GM12873 (cell line): ENCODE data around the gene CCDC51.
A peak's percentile ranks its signal among the peaks of the same experiment; 100 is the strongest.

Experiments used
- TF ChIP-seq, protein P1 (sequence below): IDR thresholded peaks from 2 replicates; pipeline ENCODE4 v1.5.1; 2012; ENCODE audit warnings: low read depth, mild to moderate bottlenecking, moderate library complexity, low read length, control low read depth; ENCODE audit not compliant: insufficient read depth; ENCODE audit errors: missing control alignments

CCDC51 gene

DNA sequence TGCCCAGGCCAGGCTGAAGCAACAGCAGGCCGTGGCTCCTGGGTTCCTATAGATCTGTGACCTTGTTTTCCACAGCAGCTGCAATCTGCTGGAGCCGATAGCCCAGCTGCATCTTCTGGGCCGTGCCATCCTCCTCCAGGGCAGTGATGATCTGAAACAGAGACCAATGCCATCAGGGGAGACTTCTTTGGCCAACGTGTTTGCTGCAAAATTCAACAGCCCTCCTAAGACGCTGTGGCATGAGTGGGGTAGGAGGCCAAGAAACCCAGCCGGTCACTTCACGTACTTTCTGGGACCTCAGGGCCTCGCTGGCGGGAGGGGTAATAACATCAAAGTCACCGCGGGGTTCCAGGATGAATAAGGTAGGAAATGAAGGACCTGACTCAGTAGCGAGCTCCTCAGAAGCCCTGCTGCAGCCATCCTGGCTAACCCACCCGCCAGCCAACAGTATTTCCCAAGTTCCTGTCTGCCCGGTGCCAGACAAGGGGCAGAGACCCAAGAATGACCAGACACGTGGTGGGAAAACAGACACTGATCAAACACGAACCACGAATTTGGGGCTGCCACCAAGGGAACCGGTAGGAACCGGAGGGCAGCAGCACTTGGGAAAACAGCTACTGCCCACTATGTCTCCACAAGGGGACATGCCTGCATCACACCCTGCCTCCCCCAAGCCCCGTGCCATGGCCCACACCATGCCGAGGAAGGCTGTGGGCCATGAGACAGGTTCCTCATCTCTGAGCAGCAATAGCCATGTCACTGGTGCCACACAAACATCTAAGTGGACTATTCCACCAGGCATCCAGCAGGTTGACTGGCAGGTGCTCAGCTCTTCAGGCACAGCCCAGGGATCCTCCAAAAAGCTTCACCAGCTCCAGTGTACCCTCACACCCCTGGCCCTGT lies 35.2 kb downstream of the CCDC51 start:
- TF ChIP-seq, protein P1, sequence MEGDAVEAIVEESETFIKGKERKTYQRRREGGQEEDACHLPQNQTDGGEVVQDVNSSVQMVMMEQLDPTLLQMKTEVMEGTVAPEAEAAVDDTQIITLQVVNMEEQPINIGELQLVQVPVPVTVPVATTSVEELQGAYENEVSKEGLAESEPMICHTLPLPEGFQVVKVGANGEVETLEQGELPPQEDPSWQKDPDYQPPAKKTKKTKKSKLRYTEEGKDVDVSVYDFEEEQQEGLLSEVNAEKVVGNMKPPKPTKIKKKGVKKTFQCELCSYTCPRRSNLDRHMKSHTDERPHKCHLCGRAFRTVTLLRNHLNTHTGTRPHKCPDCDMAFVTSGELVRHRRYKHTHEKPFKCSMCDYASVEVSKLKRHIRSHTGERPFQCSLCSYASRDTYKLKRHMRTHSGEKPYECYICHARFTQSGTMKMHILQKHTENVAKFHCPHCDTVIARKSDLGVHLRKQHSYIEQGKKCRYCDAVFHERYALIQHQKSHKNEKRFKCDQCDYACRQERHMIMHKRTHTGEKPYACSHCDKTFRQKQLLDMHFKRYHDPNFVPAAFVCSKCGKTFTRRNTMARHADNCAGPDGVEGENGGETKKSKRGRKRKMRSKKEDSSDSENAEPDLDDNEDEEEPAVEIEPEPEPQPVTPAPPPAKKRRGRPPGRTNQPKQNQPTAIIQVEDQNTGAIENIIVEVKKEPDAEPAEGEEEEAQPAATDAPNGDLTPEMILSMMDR = no peak

DNA sequence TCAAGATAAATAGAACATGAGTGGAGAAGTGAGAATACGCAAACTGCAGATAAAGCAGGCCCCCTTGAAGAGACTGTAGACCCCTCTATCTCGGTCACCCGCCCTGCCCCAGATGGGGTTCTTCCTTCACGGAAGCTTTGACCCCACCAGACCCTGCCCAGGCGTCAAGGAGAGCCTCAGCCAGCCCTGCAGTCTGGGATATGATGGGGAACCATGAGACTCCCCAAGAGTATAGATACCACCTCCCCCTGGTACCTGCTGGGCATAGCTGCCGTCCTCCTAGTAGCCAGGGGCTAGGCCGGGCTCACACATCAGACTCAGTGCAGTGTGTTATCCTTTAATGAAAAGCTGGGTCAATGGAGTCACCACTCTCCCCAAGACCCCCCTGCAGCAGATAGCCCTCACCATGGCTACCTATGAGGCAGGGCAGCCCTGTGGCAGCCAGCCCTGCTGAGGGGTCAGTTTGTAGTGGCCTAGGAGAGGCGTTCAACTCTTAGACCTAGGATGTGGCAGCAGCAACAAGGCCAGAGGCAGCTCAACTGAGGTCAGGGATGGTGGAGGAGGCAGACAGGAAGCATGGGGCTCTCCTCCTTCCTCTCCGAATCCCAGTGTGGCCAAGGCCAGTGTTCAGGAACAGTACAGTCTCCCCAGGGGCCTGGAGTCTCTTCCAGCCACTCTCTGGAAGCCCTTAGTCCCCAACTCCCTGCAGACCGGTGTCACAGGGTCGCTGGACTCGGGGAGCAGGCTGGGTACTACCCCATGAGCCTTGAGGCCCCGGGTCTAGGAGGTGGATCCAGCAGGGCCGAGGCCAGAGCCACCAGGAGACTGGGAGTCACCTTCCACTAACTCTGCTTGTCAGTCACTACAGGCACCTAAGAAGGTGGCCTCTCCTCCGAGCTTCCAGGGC lies 36.1 kb downstream of the CCDC51 start:
- TF ChIP-seq, protein P1 = no peak

DNA sequence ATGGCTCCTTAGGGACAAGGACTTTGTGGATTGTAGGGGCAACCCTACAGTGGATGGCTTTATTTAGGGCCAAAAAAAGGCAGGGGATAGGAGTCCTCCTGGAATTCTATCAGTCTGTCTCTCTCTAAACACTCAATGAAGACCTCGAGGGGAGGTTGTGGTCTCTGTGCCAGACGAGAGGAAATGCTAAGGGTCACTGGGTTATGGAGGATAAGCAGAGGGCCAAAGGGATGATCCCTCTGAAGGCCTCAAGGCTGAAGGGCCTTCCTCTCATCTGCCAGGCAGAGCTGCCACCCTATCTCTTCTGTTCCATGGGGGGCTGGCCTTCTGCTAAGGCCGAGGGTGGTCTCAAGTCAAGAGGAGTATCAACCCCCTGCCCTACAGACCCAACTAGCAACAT lies 37.0 kb downstream of the CCDC51 start:
- TF ChIP-seq, protein P1 = no peak

DNA sequence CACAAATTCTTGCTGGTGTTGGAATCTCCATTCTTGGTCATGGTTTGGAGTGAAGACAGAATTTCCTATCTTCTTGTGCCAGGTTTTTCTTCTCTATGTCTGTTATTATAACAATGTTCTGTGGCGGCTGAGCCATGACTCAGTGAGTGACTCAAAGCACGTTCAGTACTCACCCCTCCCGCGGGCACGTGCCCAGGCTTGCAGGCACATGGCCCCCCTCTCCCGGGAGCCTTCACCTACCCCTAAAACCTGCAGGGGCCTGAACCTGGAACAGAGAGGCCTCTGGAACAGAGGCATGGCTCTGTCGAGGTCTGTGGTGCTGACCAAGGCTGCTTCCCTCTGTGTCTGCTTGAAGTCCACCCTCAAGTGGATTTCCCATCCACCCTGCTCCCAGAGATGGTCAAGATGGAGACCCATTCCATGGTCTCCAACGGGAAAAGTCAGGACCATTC lies 37.6 kb downstream of the CCDC51 start:
- TF ChIP-seq, protein P1 = no peak

DNA sequence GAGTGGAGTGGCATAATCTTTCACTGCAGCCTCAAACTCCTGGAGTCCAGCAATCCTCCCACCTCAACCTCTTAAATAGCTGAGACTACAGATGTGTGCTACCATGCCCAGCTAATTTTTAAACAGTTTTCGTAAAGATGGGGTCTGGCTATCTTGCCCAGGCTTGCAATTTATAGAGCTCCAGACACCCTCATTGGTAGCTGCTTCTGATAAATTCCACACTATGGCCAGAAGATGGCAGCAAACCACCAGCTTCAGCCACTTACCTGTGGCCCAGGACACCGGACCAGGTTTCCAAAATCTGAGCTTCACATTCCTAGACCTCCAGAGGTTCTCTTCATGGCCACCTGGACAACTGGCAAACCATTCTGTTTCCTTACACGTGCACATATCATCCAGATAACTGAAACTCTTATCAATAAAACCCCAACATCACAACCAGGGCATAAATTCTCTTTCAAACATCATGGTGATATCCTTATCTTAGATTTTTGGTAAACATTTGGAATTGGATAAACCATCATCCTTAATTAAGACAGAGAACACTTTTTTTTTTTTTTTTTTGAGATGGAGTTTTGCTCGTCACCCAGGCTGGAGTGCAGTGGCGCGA lies 39.0 kb downstream of the CCDC51 start:
- TF ChIP-seq, protein P1 = peak; percentile 80

DNA sequence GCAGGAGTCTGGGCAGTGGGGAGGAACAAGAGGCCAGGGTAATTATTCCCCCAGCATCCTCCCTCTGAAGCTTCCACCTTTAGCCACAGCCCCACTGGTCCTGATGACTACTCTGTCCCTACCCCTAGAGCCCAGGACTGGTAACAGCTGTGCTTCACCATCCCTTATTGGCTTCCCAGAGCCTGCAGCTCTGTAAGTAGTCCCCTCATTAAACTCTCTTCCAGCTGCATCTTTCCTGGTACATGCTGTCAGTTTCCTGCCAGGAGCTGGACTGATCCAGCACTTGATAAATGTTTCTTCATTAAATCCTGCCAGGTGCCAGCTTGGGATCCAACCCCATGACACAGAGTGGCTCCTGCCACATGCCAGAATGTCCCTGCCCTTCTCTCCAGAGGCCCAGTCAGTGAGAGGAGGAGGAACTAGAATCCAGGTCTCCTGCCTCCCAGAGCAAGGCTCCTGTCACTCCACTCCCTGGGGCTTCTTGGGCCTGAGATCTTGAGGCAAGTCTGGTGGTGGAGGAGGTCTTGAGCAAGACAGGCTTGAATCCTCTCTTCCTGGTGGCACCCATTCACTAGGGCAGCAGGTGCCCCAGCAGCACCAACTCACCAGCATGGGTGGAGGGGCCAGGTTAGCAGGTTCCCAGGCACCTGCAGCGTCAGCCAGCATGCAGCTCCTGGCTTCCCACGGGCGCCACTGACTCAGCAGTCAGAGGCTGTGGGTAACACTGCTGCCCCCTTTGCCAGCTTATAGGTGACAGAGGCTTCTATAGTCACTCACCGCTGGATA lies 40.3 kb downstream of the CCDC51 start:
- TF ChIP-seq, protein P1 = no peak
